ENCODE data around the gene COL18A1. TPM values are rescaled to one million over a fixed set of nuclear protein-coding genes. Genes with fewer than 3 reads are reported as not detected.
"Not testable (repeated sequence)": the region's sequence is repeated elsewhere in the genome, so short reads cannot be mapped to it uniquely, and the experiment has no call there.

The COL18A1 gene
- total RNA-seq, 1 donor from 2014 or later: 9.5 TPM

DNA sequence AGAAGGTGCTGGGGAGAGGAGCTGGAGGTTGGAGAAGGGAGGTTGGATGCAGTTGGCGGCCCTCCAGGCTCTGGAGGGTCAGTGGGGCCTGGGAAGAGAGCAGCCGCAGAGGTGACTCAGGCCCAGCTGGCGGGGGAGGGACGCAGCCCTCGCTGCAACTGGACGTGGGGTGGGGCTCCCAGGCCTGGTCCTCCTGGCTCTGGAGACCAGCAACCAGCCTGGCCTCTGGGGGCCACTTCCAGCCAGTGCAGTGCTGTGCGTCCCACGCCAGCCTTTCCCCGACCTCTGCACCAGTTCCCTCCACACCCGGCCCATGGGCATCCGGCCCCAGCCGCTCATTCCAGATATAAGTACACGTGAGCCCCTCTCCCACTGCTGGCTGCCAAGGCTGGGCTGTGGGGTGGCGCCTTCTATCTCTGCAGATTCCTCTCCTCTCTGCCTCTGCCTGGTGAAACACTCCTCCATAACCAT, 38.0 kb upstream of the COL18A1 start:
- Mint-ChIP-seq H3K4me1 (ENCODE audit: low read depth, unreplicated experiment) (peaks cover 18% of the 10 kb centered on the region), H3K27me3 (ENCODE audit: unreplicated experiment) (no peaks in the 10 kb centered on the region), H3K4me3 (ENCODE audit: unreplicated experiment) (no peak overlapping the region), H3K9me3 (ENCODE audit: unreplicated experiment) (peaks cover 5% of the 10 kb centered on the region), H3K27ac (ENCODE audit: unreplicated experiment) (peak overlapping the region; percentile 11), H3K36me3 (ENCODE audit: unreplicated experiment) (no peaks in the 10 kb centered on the region)
- no peak for DNase-seq
- TF ChIP-seq CTCF (IDR thresholded peaks at IDR 0.05; ENCODE audit: partially characterized antibody, unreplicated experiment): no peak

- Mint-ChIP-seq H3K27me3 (ENCODE audit: unreplicated experiment) (no peaks in the 10 kb centered on the region), H3K9me3 (ENCODE audit: unreplicated experiment) (peaks cover 5% of the 10 kb centered on the region), H3K36me3 (ENCODE audit: unreplicated experiment) (no peaks in the 10 kb centered on the region), H3K4me3 (ENCODE audit: unreplicated experiment) (no peak overlapping the region), H3K27ac (ENCODE audit: unreplicated experiment) (peak overlapping the region; percentile 11), H3K4me1 (ENCODE audit: low read depth, unreplicated experiment) (peaks cover 14% of the 10 kb centered on the region)
- TF ChIP-seq CTCF (IDR thresholded peaks at IDR 0.05; ENCODE audit: partially characterized antibody, unreplicated experiment): no peak
- DNase-seq: no peak
Observed at GRCh38 chr21:45367402-45368351, 37.3 kb upstream of the COL18A1 start.

DNA sequence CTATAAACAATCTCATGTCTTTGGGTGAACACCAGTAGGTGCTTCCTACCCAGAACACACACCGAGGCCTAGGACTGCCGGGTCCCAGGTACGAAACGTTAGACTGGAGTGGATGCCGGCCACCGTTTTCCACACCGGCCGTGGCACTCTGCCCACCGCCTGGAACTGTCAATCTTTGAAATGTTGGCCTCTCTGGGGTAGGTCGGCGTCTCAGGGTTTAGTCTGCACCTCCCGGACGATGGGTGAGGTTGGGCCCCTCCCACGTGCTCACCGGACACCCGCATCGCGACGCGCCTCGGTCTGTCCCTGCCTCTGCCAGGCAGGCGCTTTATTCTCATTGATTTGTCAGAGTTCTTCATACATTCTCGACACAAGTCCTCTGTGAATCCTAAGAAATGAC, 35.9 kb upstream of the COL18A1 start:
- H3K36me3 Mint-ChIP-seq (ENCODE audit: unreplicated experiment); H3K27me3 Mint-ChIP-seq (ENCODE audit: unreplicated experiment); DNase-seq; H3K4me3 Mint-ChIP-seq (ENCODE audit: unreplicated experiment); H3K27ac Mint-ChIP-seq (ENCODE audit: unreplicated experiment); H3K9me3 Mint-ChIP-seq (ENCODE audit: unreplicated experiment): not testable (repeated sequence)
- peaks cover 12% of the 10 kb centered on the region for H3K4me1 Mint-ChIP-seq (ENCODE audit: low read depth, unreplicated experiment)

GRCh38 chr21:45370575-45370974, 34.4 kb upstream of the COL18A1 start:
- peaks cover 8% of the 10 kb centered on the region for H3K4me1 Mint-ChIP-seq (ENCODE audit: low read depth, unreplicated experiment)

DNA sequence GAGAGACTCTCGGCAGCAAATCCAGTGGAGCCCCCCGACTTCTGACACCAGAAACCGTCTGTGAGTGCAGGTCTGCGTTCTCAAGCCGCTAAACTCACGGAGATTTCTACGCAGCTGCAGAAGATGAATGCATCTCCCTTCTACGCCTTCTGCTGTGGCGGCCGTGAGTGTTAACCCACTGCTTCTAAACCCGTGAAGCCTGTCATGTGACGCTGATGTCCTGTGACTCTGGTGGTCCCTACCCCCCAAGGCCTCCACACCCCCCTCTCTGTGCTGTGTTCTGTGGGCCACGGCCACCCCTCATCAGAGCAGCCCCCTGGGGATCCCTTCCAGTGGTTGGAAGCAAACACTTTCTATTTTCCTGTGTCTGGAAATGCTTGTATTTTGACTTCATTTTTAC, 33.9 kb upstream of the COL18A1 start:
- Mint-ChIP-seq H3K27ac (ENCODE audit: unreplicated experiment) (no peak overlapping the region), H3K4me3 (ENCODE audit: unreplicated experiment) (no peak overlapping the region), H3K27me3 (ENCODE audit: unreplicated experiment) (no peaks in the 10 kb centered on the region), H3K9me3 (ENCODE audit: unreplicated experiment) (peaks cover 6% of the 10 kb centered on the region), H3K36me3 (ENCODE audit: unreplicated experiment) (no peaks in the 10 kb centered on the region), H3K4me1 (ENCODE audit: low read depth, unreplicated experiment) (peaks cover 8% of the 10 kb centered on the region)
- DNase-seq: no peak
- TF ChIP-seq CTCF (IDR thresholded peaks at IDR 0.05; ENCODE audit: partially characterized antibody, unreplicated experiment): no peak

More at GRCh38 chr21:45370575-45370974, 34.4 kb upstream of the COL18A1 start:
- H3K4me3 Mint-ChIP-seq (ENCODE audit: unreplicated experiment): no peak overlapping the region
- no peak for TF ChIP-seq CTCF (IDR thresholded peaks at IDR 0.05; ENCODE audit: partially characterized antibody, unreplicated experiment)
- no peak for DNase-seq
- H3K27ac Mint-ChIP-seq (ENCODE audit: unreplicated experiment): no peak overlapping the region
- H3K9me3 Mint-ChIP-seq (ENCODE audit: unreplicated experiment): peaks cover 5% of the 10 kb centered on the region
- no peaks in the 10 kb centered on the region for H3K27me3 Mint-ChIP-seq (ENCODE audit: unreplicated experiment)
- no peaks in the 10 kb centered on the region for H3K36me3 Mint-ChIP-seq (ENCODE audit: unreplicated experiment)
